Neural progenitor cell (in vitro differentiated cells): Measurements from ENCODE around the gene CNOT3.

ENCODE experiments used
- CTCF ChIP-seq: fragments of 200-600 bp; sonication (generic); IDR thresholded peaks from 2 replicates; pipeline ENCODE4 v1.5.1; 2017; ENCODE audit warnings: antibody characterized with exemption, mild to moderate bottlenecking
- EZH2 ChIP-seq: fragments of 200-600 bp; sonication (generic); IDR thresholded peaks from 2 replicates; pipeline ENCODE4 v1.6.1; 2017; ENCODE audit warnings: antibody characterized with exemption, mild to moderate bottlenecking, moderate library complexity
- EZH2phosphoT487 ChIP-seq: fragments of 200-600 bp; sonication (generic); IDR thresholded peaks from 2 replicates; pipeline ENCODE4 v1.6.1; 2017; ENCODE audit warnings: antibody characterized with exemption

- no peak for TF ChIP-seq CTCF
- no peak for TF ChIP-seq EZH2
- TF ChIP-seq EZH2phosphoT487: no peak
Observed at GRCh38 chr19:54123682-54124081, 13.9 kb upstream of the CNOT3 start.
